Adrenal gland (tissue), 5 donors: ENCODE measurements around the gene RYR2.

Experiments used
- POLR2A ChIP-seq, 2 donors: fragments of 450-650 bp; IDR thresholded peaks; one replicate each; pipeline ENCODE4 v1.6.1; 2017; ENCODE audit warnings: antibody characterized with exemption in 2 of 2, mild to moderate bottlenecking in 2 of 2, moderate library complexity in 1 of 2
- TF ChIP-seq, protein P1 (sequence below), 6 experiments: fragments of 450-650 bp in 4 of 6; fragments of 200-600 bp in 2 of 6; sonication (generic) in 1 of 6; IDR thresholded peaks; 1 replicate in 5 of 6; 2 replicates in 1 of 6; pipeline versions ENCODE4 v1.5.1 to v1.8.0; 2016 to 2021; ENCODE audit warnings: antibody characterized with exemption in 6 of 6, mild to moderate bottlenecking in 2 of 6, moderate library complexity in 1 of 6
- donor health status: DM: no; HTN: no; CAD: no.

DNA sequence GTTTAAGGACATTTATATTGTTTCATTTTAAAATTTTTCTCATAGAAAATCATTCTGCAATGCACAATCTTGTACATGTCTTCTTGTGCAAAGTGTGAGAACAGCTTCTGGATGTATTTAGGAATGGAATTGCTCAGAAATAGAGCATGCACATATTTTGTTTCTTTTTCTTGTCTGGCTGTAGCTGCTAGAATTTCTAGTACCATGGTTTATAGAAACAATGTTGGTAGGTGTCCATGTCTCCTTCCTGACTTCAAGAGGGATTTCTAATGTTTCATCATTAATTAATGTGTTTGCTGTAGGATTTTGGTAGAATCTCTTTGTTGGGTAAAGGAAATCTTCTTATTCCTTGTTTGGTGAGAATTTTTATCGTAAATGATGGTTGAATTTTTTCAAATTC lies 99.0 kb downstream of the RYR2 start:
- TF ChIP-seq POLR2A (IDR thresholded peaks at IDR 0.05): no peak
- TF ChIP-seq, protein P1, sequence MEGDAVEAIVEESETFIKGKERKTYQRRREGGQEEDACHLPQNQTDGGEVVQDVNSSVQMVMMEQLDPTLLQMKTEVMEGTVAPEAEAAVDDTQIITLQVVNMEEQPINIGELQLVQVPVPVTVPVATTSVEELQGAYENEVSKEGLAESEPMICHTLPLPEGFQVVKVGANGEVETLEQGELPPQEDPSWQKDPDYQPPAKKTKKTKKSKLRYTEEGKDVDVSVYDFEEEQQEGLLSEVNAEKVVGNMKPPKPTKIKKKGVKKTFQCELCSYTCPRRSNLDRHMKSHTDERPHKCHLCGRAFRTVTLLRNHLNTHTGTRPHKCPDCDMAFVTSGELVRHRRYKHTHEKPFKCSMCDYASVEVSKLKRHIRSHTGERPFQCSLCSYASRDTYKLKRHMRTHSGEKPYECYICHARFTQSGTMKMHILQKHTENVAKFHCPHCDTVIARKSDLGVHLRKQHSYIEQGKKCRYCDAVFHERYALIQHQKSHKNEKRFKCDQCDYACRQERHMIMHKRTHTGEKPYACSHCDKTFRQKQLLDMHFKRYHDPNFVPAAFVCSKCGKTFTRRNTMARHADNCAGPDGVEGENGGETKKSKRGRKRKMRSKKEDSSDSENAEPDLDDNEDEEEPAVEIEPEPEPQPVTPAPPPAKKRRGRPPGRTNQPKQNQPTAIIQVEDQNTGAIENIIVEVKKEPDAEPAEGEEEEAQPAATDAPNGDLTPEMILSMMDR (IDR thresholded peaks at IDR 0.05): no peak
